GM23338 (cell line): ENCODE measurements around the gene COL4A2. TPM values are rescaled to one million over a fixed set of nuclear protein-coding genes. Genes with fewer than 3 reads are reported as not detected.

Source experiments
- ATAC-seq: fragments of 200-7000 bp; cut with Tn5 transposase; 3 replicates; pipeline ENCODE4 v1.9.1; 2020
- DNase-seq: peaks from one replicate; pipeline ENCODE4 v3.0.0-alpha.2; 2015; ENCODE audit warnings: low spot score
- H2AFZ ChIP-seq: fragments of 200-600 bp; sonication (generic); 2 replicates; pipeline ENCODE4 v1.8.0; 2016; ENCODE audit warnings: antibody characterized with exemption, mild to moderate bottlenecking, moderate library complexity
- H3F3A ChIP-seq: fragments of 200-600 bp; sonication (generic); replicated peaks from 2 replicates; pipeline ENCODE4 v1.8.0; 2017; ENCODE audit warnings: antibody characterized with exemption, mixed run types, low read depth
- H3K27ac ChIP-seq: fragments of 200-600 bp; sonication (generic); 2 replicates; pipeline ENCODE4 v1.6.1; 2016; ENCODE audit warnings: low read depth
- H3K27me3 ChIP-seq: fragments of 200-600 bp; sonication (generic); 2 replicates; pipeline ENCODE4 v1.8.0; 2016; ENCODE audit warnings: mild to moderate bottlenecking, mixed run types, moderate library complexity; ENCODE audit not compliant: insufficient read depth
- H3K36me3 ChIP-seq: fragments of 200-600 bp; sonication (generic); 2 replicates; pipeline ENCODE4 v1.8.0; 2016; ENCODE audit warnings: mild to moderate bottlenecking; ENCODE audit not compliant: insufficient read depth
- H3K4me1 ChIP-seq: fragments of 200-600 bp; sonication (generic); 2 replicates; pipeline ENCODE4 v1.8.0; 2016; ENCODE audit warnings: mild to moderate bottlenecking, moderate library complexity; ENCODE audit not compliant: insufficient read depth
- H3K4me2 ChIP-seq: fragments of 200-600 bp; sonication (generic); 2 replicates; pipeline ENCODE4 v1.7.1; 2017; ENCODE audit warnings: mixed run types
- H3K4me3 ChIP-seq: fragments of 200-600 bp; sonication (generic); 2 replicates; pipeline ENCODE4 v1.6.1; 2016; ENCODE audit warnings: mixed run types
- H3K79me2 ChIP-seq: fragments of 200-600 bp; sonication (generic); replicated peaks from 2 replicates; pipeline ENCODE4 v1.8.0; 2017; ENCODE audit warnings: mild to moderate bottlenecking; ENCODE audit not compliant: insufficient read depth
- H3K9me2 ChIP-seq: fragments of 200-600 bp; sonication (generic); 2 replicates; pipeline ENCODE4 v1.8.0; 2017; ENCODE audit not compliant: insufficient read depth
- H4K20me1 ChIP-seq: fragments of 200-600 bp; sonication (generic); replicated peaks from 2 replicates; pipeline ENCODE4 v1.8.0; 2017; ENCODE audit warnings: mild to moderate bottlenecking; ENCODE audit not compliant: insufficient read depth
- H3K27ac Mint-ChIP-seq: 2 replicates; pipeline ENCODE4 v1.8.0; 2020; ENCODE audit warnings: inconsistent platforms, mild to moderate bottlenecking, moderate library complexity, mixed read lengths
- H3K27me3 Mint-ChIP-seq: 3 replicates; pipeline ENCODE4 v1.8.0; 2022; ENCODE audit warnings: low read depth, mild to moderate bottlenecking, moderate library complexity, mixed read lengths, inconsistent platforms; ENCODE audit not compliant: insufficient read depth, poor library complexity
- H3K36me3 Mint-ChIP-seq: 3 replicates; pipeline ENCODE4 v1.8.0; 2021; ENCODE audit warnings: low read depth, mild to moderate bottlenecking, inconsistent platforms, moderate library complexity, mixed read lengths
- H3K4me1 Mint-ChIP-seq: 3 replicates; pipeline ENCODE4 v1.8.0; 2020; ENCODE audit warnings: mild to moderate bottlenecking, inconsistent platforms, mixed read lengths
- H3K4me3 Mint-ChIP-seq: 3 replicates; pipeline ENCODE4 v1.8.0; 2021; ENCODE audit warnings: moderate library complexity, mild to moderate bottlenecking, inconsistent platforms, mixed read lengths
- H3K9me3 Mint-ChIP-seq: 3 replicates; pipeline ENCODE4 v1.8.0; 2020; ENCODE audit warnings: moderate library complexity, mild to moderate bottlenecking, inconsistent platforms, mixed read lengths
- CREB1 ChIP-seq: fragments of 250-450 bp; sonication (Bioruptor Pico); IDR thresholded peaks from 2 replicates; pipeline ENCODE4 v1.5.0; 2020; ENCODE audit warnings: low read depth, mild to moderate bottlenecking, moderate library complexity
- EZH2 ChIP-seq: fragments of 200-600 bp; sonication (generic); IDR thresholded peaks from one replicate; pipeline ENCODE4 v1.8.0; 2017; ENCODE audit warnings: antibody characterized with exemption, mild to moderate bottlenecking, low read depth; ENCODE audit not compliant: unreplicated experiment
- EZH2phosphoT487 ChIP-seq: fragments of 200-600 bp; sonication (generic); IDR thresholded peaks from one replicate; pipeline ENCODE4 v1.8.1; 2018; ENCODE audit warnings: antibody characterized with exemption; ENCODE audit not compliant: unreplicated experiment
- JUNB ChIP-seq: IDR thresholded peaks from one replicate; pipeline ENCODE4 v1.6.1; 2016; ENCODE audit warnings: antibody characterized with exemption; ENCODE audit not compliant: unreplicated experiment
- NANOG ChIP-seq: IDR thresholded peaks from 2 replicates; pipeline ENCODE4 v1.6.1; 2016; ENCODE audit warnings: antibody characterized with exemption, borderline replicate concordance
- POLR2AphosphoS5 ChIP-seq: IDR thresholded peaks from 2 replicates; pipeline ENCODE4 v1.6.1; 2016; ENCODE audit warnings: antibody characterized with exemption, low read depth
- STAT1 ChIP-seq: IDR thresholded peaks from one replicate; pipeline ENCODE4 v1.6.1; 2016; ENCODE audit warnings: antibody characterized with exemption; ENCODE audit not compliant: unreplicated experiment
- ZNF114 ChIP-seq: fragments of 250-450 bp; sonication (Bioruptor Pico); IDR thresholded peaks from 2 replicates; pipeline ENCODE4 v1.5.0; 2020; ENCODE audit warnings: mild to moderate bottlenecking, moderate library complexity
- ZNF331 ChIP-seq: fragments of 250-450 bp; sonication (Bioruptor Pico); IDR thresholded peaks from 2 replicates; pipeline ENCODE4 v1.5.0; 2020; ENCODE audit warnings: low read depth, mild to moderate bottlenecking, moderate library complexity
- polyA plus RNA-seq: library from polyadenylated mRNA; unstranded; fragments of >200 nt; fragmentation: Nextera tagmentation; extraction: Ambion mirVana; gene quantifications from 2 replicates; pipeline ENCODE4 v1.2.1, GENCODE V29; 2016
- total RNA-seq: library from RNA; depleted of rRNA; stranded (reverse); fragments of >200 nt; shearing (Covaris generic); gene quantifications from 2 replicates; pipeline ENCODE4 v1.2.3, GENCODE V29; 2014
- TF ChIP-seq, protein P1 (sequence below): IDR thresholded peaks from 2 replicates; pipeline ENCODE4 v1.6.1; 2016; ENCODE audit warnings: antibody characterized with exemption
- TF ChIP-seq, protein P2 (sequence below): fragments of 250-450 bp; sonication (Bioruptor Pico); IDR thresholded peaks from 2 replicates; pipeline ENCODE4 v1.5.0; 2020; ENCODE audit warnings: mild to moderate bottlenecking, moderate library complexity
- TF ChIP-seq, protein P3 (sequence below), 2 experiments: fragments of 200-600 bp in 1 of 2; sonication (generic) in 1 of 2; conservative IDR thresholded peaks; 2 replicates each; pipeline versions ENCODE4 v1.5.1 to v1.6.1; 2016 to 2017; ENCODE audit warnings: antibody characterized with exemption in 2 of 2, low read depth in 2 of 2, mild to moderate bottlenecking in 2 of 2, moderate library complexity in 1 of 2
- TF ChIP-seq, protein P4 (sequence below): IDR thresholded peaks from one replicate; pipeline ENCODE4 v1.6.1; 2018; ENCODE audit warnings: antibody characterized with exemption; ENCODE audit not compliant: unreplicated experiment

Gene COL4A2
- total and polyA plus RNA-seq, 2 experiments from 2014 or later: 37.4 to 131 TPM

DNA sequence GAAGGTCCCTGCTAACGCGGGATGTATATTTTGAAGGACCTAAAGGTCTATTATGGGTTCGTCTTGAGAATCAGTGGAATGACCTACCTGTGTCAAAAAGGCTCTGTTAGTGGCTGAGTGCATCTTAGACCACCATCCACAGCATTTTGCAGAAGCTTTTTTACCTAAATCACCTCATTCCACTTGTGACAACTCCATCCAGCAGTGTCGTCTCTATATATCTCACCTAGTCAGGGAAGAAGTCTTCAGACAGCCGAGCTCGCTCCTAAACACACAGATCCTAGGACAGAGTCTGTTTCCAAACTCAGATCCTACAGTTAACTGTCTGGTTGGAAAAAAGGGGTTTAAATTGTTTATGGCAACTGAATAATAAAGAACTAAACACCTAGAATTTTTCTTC lies 33.8 kb upstream of the COL4A2 start:
- Mint-ChIP-seq H3K9me3 (no peaks in the 10 kb centered on the region), H3K4me3 (no peak overlapping the region), H3K27ac (no peak overlapping the region), H3K36me3 (no peaks in the 10 kb centered on the region), H3K27me3 (no peaks in the 10 kb centered on the region), H3K4me1 (peaks cover 32% of the 10 kb centered on the region)
- Histone ChIP-seq H3K4me3 (no peak overlapping the region), H3K36me3 (no peaks in the 10 kb centered on the region), H2AFZ (no peak overlapping the region), H3F3A (no peaks in the 10 kb centered on the region), H3K27ac (no peak overlapping the region), H3K9me2 (no peaks in the 10 kb centered on the region), H3K4me2 (no peak overlapping the region), H4K20me1 (peaks cover 7% of the 10 kb centered on the region), H3K27me3 (no peaks in the 10 kb centered on the region), H3K4me1 (no peaks in the 10 kb centered on the region; the same call in 1 of the 2 replicates), H3K79me2 (peaks cover 51% of the 10 kb centered on the region)
- DNase-seq (no peak), ATAC-seq (no peak)
- TF ChIP-seq POLR2AphosphoS5 (no peak), NANOG (no peak), EZH2phosphoT487 (no peak), ZNF114 (no peak), STAT1 (no peak), ZNF331 (no peak), JUNB (no peak), CREB1 (CRISPR knock-in tag) (no peak), EZH2 (no peak)
- TF ChIP-seq, protein P1, sequence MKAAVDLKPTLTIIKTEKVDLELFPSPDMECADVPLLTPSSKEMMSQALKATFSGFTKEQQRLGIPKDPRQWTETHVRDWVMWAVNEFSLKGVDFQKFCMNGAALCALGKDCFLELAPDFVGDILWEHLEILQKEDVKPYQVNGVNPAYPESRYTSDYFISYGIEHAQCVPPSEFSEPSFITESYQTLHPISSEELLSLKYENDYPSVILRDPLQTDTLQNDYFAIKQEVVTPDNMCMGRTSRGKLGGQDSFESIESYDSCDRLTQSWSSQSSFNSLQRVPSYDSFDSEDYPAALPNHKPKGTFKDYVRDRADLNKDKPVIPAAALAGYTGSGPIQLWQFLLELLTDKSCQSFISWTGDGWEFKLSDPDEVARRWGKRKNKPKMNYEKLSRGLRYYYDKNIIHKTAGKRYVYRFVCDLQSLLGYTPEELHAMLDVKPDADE: no peak
- TF ChIP-seq, protein P2, sequence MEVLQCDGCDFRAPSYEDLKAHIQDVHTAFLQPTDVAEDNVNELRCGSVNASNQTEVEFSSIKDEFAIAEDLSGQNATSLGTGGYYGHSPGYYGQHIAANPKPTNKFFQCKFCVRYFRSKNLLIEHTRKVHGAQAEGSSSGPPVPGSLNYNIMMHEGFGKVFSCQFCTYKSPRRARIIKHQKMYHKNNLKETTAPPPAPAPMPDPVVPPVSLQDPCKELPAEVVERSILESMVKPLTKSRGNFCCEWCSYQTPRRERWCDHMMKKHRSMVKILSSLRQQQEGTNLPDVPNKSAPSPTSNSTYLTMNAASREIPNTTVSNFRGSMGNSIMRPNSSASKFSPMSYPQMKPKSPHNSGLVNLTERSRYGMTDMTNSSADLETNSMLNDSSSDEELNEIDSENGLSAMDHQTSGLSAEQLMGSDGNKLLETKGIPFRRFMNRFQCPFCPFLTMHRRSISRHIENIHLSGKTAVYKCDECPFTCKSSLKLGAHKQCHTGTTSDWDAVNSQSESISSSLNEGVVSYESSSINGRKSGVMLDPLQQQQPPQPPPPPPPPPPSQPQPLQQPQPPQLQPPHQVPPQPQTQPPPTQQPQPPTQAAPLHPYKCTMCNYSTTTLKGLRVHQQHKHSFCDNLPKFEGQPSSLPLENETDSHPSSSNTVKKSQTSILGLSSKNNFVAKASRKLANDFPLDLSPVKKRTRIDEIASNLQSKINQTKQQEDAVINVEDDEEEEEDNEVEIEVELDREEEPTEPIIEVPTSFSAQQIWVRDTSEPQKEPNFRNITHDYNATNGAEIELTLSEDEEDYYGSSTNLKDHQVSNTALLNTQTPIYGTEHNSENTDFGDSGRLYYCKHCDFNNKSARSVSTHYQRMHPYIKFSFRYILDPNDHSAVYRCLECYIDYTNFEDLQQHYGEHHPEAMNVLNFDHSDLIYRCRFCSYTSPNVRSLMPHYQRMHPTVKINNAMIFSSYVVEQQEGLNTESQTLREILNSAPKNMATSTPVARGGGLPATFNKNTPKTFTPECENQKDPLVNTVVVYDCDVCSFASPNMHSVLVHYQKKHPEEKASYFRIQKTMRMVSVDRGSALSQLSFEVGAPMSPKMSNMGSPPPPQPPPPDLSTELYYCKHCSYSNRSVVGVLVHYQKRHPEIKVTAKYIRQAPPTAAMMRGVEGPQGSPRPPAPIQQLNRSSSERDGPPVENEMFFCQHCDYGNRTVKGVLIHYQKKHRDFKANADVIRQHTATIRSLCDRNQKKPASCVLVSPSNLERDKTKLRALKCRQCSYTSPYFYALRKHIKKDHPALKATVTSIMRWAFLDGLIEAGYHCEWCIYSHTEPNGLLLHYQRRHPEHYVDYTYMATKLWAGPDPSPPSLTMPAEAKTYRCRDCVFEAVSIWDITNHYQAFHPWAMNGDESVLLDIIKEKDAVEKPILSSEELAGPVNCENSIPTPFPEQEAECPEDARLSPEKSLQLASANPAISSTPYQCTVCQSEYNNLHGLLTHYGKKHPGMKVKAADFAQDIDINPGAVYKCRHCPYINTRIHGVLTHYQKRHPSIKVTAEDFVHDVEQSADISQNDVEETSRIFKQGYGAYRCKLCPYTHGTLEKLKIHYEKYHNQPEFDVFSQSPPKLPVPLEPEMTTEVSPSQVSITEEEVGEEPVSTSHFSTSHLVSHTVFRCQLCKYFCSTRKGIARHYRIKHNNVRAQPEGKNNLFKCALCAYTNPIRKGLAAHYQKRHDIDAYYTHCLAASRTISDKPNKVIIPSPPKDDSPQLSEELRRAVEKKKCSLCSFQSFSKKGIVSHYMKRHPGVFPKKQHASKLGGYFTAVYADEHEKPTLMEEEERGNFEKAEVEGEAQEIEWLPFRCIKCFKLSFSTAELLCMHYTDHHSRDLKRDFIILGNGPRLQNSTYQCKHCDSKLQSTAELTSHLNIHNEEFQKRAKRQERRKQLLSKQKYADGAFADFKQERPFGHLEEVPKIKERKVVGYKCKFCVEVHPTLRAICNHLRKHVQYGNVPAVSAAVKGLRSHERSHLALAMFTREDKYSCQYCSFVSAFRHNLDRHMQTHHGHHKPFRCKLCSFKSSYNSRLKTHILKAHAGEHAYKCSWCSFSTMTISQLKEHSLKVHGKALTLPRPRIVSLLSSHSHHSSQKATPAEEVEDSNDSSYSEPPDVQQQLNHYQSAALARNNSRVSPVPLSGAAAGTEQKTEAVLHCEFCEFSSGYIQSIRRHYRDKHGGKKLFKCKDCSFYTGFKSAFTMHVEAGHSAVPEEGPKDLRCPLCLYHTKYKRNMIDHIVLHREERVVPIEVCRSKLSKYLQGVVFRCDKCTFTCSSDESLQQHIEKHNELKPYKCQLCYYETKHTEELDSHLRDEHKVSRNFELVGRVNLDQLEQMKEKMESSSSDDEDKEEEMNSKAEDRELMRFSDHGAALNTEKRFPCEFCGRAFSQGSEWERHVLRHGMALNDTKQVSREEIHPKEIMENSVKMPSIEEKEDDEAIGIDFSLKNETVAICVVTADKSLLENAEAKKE (CRISPR knock-in tag): no peak
- TF ChIP-seq, protein P3, sequence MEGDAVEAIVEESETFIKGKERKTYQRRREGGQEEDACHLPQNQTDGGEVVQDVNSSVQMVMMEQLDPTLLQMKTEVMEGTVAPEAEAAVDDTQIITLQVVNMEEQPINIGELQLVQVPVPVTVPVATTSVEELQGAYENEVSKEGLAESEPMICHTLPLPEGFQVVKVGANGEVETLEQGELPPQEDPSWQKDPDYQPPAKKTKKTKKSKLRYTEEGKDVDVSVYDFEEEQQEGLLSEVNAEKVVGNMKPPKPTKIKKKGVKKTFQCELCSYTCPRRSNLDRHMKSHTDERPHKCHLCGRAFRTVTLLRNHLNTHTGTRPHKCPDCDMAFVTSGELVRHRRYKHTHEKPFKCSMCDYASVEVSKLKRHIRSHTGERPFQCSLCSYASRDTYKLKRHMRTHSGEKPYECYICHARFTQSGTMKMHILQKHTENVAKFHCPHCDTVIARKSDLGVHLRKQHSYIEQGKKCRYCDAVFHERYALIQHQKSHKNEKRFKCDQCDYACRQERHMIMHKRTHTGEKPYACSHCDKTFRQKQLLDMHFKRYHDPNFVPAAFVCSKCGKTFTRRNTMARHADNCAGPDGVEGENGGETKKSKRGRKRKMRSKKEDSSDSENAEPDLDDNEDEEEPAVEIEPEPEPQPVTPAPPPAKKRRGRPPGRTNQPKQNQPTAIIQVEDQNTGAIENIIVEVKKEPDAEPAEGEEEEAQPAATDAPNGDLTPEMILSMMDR (conservative IDR thresholded peaks at IDR 0.05; ENCODE audit: low read depth in 2 of 2): no peak
- TF ChIP-seq, protein P4, sequence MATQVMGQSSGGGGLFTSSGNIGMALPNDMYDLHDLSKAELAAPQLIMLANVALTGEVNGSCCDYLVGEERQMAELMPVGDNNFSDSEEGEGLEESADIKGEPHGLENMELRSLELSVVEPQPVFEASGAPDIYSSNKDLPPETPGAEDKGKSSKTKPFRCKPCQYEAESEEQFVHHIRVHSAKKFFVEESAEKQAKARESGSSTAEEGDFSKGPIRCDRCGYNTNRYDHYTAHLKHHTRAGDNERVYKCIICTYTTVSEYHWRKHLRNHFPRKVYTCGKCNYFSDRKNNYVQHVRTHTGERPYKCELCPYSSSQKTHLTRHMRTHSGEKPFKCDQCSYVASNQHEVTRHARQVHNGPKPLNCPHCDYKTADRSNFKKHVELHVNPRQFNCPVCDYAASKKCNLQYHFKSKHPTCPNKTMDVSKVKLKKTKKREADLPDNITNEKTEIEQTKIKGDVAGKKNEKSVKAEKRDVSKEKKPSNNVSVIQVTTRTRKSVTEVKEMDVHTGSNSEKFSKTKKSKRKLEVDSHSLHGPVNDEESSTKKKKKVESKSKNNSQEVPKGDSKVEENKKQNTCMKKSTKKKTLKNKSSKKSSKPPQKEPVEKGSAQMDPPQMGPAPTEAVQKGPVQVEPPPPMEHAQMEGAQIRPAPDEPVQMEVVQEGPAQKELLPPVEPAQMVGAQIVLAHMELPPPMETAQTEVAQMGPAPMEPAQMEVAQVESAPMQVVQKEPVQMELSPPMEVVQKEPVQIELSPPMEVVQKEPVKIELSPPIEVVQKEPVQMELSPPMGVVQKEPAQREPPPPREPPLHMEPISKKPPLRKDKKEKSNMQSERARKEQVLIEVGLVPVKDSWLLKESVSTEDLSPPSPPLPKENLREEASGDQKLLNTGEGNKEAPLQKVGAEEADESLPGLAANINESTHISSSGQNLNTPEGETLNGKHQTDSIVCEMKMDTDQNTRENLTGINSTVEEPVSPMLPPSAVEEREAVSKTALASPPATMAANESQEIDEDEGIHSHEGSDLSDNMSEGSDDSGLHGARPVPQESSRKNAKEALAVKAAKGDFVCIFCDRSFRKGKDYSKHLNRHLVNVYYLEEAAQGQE: no peak
